Activated CD4-positive, CD25-positive, alpha-beta regulatory T cell (primary cell): Measurements from ENCODE around the gene SMOC2.
"Not testable (repeated sequence)": the region's sequence is repeated elsewhere in the genome, so short reads cannot be mapped to it uniquely, and the experiment has no call there.

ENCODE experiments used
- DNase-seq, 4 experiments: peaks; one replicate each; lab custom pipeline; 2025; lab: John Stamatoyannopoulos, UW

SMOC2 gene

DNA sequence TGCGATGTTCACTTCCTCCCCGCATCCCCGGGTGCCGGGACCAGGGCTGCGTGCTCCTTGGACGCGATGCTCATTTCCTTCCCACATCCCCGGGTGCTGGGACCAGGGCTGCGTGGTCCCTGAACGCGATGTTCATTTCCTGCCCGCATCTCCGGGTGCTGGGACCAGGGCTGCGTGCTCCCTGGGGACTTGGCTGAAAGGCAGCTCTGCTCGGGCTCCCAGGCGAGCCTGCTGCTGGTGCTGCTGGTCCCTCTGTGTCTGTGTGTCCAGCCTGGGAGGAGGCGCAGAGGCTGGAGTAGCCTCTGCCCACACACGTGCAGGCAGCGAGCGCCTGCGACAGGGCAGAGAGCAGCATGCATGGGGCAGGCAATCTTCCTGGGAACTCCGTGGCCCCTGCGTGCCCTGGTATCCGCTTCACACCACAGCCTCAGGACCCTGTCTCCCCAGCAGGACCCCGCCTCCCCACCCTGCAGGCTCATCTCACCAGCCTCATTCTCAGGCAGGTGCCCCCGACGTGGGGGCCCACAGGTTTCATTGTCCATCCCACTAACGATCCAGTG lies 132.4 kb downstream of the SMOC2 start:
- DNase-seq: not testable (repeated sequence)

- no peak for DNase-seq
These were observed 133.2 kb downstream of the SMOC2 start for GRCh38 chr6:168574075-168574698.

DNA sequence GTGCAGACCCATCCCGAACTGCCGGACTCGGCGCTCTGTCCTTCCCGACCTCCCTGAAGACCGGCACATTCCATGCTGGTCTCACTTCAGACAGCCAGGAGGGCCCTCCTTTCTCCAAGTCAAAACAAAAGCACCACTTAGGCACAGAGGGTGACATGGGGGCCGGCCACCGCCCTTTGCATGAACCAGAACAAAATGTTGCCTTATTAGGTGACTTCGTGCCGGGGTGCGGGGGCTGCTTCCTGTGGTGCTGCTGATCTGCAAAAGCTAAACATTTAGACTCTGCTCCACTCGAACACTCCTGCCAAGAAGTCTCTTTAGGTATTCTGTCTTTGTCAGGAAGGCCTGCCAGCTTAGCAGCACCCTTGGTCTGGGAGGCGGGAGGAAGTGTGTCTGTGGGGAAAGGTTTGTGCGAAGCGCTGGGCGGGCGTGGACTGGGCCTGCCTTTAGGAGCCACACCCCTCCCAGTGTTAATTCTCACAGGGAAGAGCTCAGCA lies 133.8 kb downstream of the SMOC2 start:
- no peak for DNase-seq

DNA sequence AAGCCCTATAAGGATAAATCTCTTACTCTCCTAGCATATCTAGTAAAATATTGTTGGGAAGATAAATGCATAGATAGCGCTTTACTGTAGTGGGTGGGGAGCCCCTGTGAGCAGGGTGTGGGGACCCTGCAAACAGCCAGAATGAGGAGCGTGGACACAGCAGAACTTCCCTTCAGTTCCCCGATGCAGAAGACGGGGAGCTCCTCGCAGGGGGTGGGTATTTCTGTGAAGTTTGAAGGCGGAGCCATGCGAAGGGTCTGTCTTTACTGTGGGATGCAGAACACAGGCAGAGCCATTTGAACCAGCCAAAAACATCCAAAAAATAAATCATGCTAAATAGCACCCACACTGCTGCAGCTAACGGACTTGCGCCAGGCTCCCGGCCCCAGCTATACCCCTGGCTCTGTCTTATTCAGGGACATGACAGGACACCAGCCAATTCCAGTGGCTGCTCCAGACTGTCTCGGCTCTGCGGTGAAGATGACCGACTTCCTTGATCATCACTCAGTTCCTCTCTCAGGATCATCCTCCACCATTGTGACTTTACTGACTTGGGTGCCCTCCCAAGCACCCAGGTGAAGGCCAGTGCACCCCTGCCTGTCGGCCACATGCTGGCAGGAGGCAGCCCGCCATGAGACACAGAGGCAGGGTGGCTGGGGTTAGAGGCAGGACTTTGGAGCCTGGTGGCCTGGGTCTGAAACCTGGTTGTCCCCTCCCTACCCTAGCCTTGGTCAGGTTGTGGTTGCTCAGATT lies 134.5 kb downstream of the SMOC2 start:
- no peak for DNase-seq

DNA sequence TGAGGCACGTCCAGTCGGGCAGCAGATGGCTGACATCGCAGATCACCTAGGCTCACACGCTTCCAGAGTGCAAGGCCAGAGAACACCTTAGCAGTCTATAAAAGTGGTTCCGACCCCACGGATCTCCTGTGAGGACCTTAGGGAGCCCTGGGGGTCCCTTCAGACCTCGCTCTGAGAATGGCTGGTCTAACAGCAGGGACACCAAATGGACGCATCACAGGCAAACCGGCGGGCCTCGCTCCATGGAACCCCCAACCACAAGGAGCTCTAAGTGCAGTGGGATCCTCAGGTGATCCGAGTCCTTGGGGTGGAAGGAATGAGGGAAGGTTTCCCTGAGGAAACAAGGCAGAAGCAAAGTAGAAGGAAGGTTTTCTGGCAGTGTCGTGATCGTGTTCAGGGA lies 135.4 kb downstream of the SMOC2 start:
- no peak for DNase-seq

DNA sequence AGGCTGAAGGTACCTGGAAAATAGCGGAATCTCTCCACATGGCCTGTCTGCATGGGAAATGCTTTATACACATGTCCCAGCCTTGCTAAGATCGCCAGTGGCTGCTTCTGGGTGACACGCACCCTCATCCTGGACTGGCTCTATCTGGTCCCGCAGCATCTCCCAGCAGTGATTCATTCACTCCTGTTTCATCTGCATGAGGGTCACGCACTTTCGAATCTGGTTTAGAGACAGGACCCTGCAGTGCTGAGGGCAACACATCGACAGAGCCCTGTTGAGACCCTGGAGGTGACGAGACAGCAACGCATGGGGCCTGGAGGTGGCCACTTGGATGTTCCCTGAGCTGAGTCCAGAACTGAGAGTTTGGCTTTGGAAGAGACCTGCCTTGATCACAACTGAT lies 136.5 kb downstream of the SMOC2 start:
- no peak for DNase-seq

- DNase-seq: no peak
These were observed 137.1 kb downstream of the SMOC2 start for GRCh38 chr6:168578036-168578435.

DNA sequence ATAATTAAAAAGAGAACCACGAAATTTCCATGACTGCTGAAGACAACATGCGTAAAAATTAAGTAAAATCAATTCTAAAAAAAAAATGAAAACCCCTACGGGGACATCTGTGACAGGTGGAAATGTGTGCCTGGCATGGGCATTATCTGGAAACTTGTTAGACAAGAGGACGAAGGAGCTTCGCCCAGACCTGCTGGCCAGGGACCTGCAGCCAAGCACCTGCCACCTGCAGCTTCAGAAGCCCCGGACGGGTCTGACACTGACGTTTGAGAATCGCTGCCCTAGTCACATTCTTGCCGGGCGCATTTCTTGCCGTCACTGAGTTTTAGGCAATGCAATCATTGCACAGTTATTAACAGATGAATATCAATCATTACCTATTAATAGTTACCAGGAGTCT lies 140.3 kb downstream of the SMOC2 start:
- no peak for DNase-seq

GRCh38 chr6:168581706-168582105 lies 140.7 kb downstream of the SMOC2 start:
- no peak for DNase-seq

DNA sequence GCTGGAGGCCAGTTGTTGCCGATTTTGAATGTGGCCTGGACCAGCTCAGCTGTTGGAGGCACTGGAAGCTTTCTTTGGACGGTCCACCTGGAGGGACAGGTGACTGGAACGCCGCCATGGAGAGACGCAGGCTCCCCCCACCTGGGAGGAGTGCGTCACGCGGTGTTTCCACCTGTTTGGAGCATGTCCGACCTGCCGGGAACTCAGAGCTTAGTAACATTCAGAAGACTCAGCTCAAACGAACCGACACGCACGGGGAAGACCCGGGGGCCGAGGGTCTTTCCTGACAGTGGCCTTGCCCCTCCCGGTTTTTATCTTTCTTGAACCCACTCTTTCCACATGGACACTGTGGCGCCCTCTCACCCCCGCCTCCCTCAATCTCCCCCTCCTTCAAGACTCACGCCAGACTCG lies 141.6 kb downstream of the SMOC2 start:
- DNase-seq: no peak

DNA sequence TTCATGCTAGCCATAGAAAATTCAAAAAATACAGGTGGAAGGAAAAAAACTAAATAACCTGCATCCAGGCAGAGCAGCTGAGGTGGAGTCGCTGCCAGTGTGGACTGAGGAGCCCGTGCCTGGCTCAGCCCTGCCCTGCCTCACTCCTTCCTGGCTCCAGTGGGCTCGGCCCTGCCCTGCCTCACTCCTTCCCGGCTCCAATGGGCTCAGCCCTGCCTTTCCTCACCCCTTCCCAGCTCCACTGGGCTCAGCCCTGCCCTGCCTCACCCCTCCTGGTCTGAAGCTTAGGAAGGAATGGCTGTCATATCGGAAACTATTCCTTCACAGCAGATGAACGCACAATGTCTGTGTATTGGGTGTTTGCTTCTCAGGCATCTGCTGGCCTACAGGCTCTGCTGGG lies 142.1 kb downstream of the SMOC2 start:
- no peak for DNase-seq

DNA sequence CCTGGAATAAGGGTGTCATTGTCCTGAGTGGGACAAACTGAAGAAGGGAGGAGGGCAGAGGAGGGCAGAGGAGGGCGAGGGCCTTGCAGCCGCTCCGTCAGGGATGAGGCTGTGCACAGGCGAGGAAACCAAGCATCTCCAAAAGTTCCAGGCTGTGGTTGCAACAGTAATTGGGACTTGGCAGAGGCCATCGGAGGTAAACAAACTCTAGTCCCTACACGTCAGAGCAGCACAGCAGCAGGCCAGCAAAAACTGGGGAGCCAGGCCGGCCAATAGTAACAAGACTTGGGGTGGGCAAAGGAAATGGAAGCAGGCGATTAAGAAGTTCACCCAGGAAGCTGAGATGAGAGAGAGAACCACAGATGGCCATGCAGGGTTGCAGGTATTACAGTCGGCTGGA lies 142.8 kb downstream of the SMOC2 start:
- DNase-seq: no peak

DNA sequence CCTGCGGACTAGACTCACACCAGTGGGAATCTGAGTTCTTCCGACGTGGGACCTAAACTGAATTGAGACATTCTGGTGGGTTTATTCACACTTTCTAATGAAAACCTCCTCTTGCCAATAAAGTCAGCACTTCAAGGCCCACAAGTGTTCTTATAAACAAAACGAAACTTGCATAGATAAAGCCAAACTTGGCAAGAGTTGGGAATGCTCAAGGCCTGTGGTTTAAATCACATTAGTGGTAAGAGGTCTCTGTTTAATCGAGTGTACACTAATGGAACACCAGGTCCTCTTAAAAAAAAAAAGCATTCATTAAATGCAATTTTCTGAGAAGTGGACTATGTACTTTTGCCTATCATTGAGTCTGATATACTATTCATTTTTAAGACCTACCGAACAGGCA lies 143.3 kb downstream of the SMOC2 start:
- no peak for DNase-seq

GRCh38 chr6:168584671-168585070 lies 143.7 kb downstream of the SMOC2 start:
- DNase-seq: no peak

- no peak for DNase-seq
These were observed 144.5 kb downstream of the SMOC2 start for GRCh38 chr6:168585441-168585840.

- no peak for DNase-seq
These were observed 148.3 kb downstream of the SMOC2 start for GRCh38 chr6:168589275-168589674.

DNA sequence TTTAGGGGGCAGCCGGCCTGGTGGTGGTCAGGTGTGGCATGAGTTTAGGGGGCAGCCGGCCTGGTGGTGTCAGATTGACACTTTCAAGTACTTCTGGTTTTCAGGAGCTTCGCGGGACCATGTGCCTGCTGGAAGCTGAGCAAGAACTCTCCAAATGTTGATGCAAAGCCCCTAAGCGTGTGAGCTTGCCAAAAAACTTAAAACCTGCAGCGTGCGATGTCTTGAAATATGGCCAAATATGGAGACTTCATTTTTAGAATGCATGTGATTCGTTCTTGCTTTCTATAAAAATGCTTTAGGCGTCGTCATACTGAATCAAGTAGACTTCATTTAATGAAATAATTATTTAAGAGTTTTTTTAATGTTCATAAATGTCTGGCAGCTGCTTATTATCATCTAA lies 149.4 kb downstream of the SMOC2 start:
- DNase-seq: no peak

GRCh38 chr6:168596344-168596743 lies 155.4 kb downstream of the SMOC2 start:
- no peak for DNase-seq

DNA sequence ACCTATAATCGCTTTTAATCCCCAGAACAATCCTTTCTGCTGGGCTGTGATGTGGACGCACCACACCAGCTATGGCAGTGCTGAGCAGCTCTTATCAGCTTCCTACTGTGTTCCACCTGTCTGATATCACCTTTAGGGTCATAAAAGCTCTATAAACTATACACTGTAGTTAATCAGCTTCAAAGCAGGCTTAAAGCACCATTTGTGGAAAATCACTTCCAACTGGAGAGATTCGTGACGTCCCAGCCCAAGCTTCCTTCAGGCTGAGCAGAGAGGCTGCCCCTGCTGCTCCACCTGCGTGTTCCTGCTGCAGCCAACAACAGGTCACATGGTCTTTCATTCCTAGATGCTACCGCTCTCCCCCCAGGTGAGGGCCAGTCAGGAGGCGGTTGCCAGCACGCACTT lies 156.5 kb downstream of the SMOC2 start:
- no peak for DNase-seq

GRCh38 chr6:168598251-168599117 lies 157.5 kb downstream of the SMOC2 start:
- DNase-seq: no peak

GRCh38 chr6:168599118-168599494 lies 158.1 kb downstream of the SMOC2 start:
- no peak for DNase-seq

GRCh38 chr6:168599769-168600330 lies 158.9 kb downstream of the SMOC2 start:
- no peak for DNase-seq
